ENCODE results near the gene SYNJ1.
"Not testable (repeated sequence)": the region's sequence is repeated elsewhere in the genome, so short reads cannot be mapped to it uniquely, and the experiment has no call there.

SYNJ1 gene

GRCh38 chr21:32690085-32690484, 37.7 kb downstream of the SYNJ1 start:
- no peak for DNase-seq

GRCh38 chr21:32687643-32688345, 40.0 kb downstream of the SYNJ1 start:
- no peak for DNase-seq

GRCh38 chr21:32682696-32683474, 44.9 kb downstream of the SYNJ1 start:
- no peak for DNase-seq

- DNase-seq = no peak
These were observed 53.1 kb downstream of the SYNJ1 start for GRCh38 chr21:32674731-32675130.

- no peak for DNase-seq
These were observed 53.8 kb downstream of the SYNJ1 start for GRCh38 chr21:32674038-32674437.

GRCh38 chr21:32666258-32666657, 61.6 kb downstream of the SYNJ1 start:
- no peak for DNase-seq

- DNase-seq = not testable (repeated sequence)
These were observed 63.7 kb downstream of the SYNJ1 start for GRCh38 chr21:32664095-32664494.

GRCh38 chr21:32661981-32662380, 65.8 kb downstream of the SYNJ1 start:
- not testable (repeated sequence) for DNase-seq

GRCh38 chr21:32661026-32661782, 66.6 kb downstream of the SYNJ1 start:
- DNase-seq = not testable (repeated sequence)

GRCh38 chr21:32658524-32658923, 69.3 kb downstream of the SYNJ1 start:
- no peak for DNase-seq

GRCh38 chr21:32653326-32653901, 74.4 kb downstream of the SYNJ1 start:
- no peak for DNase-seq

- DNase-seq = no peak
These were observed 79.6 kb downstream of the SYNJ1 start for GRCh38 chr21:32648165-32648564.

GRCh38 chr21:32645261-32646182, 82.3 kb downstream of the SYNJ1 start:
- DNase-seq = no peak

- no peak for DNase-seq
These were observed 85.8 kb downstream of the SYNJ1 start for GRCh38 chr21:32641710-32642698.

GRCh38 chr21:32626621-32627196, 101.1 kb downstream of the SYNJ1 start:
- DNase-seq = no peak

- DNase-seq = not testable (repeated sequence)
These were observed 109.6 kb downstream of the SYNJ1 start for GRCh38 chr21:32618218-32618617.

GRCh38 chr21:32613436-32614043, 114.3 kb downstream of the SYNJ1 start:
- DNase-seq = no peak

GRCh38 chr21:32612999-32613337, 114.8 kb downstream of the SYNJ1 start:
- DNase-seq = no peak

GRCh38 chr21:32612075-32612998, 115.5 kb downstream of the SYNJ1 start, which contains the start of gene CFAP298:
Gene CFAP298 (minus strand): TSS chr21:32612377. CDS start chr21:32612243, 134 bp downstream.
- DNase-seq = peak; percentile 66
